Activated T-cell treated with anti-CD3 and anti-CD28 coated beads, Interleukin-2, amount 50 U/mL, for 72 hours (primary cell): ENCODE measurements around the gene MYG1. TPM values are rescaled to one million over a fixed set of nuclear protein-coding genes. Genes with fewer than 3 reads are reported as not detected.

ENCODE experiments used
- ATAC-seq, 2 donors: fragments of 150-1000 bp; cut with Tn5 transposase; replicated peaks in 1 of 2; 2 replicates each; pipeline ENCODE4 v1.10.0; 2021; ENCODE audit warnings: moderate library complexity in 2 of 2, mild to moderate bottlenecking in 1 of 2
- DNase-seq, 2 donors: peaks; one replicate each; pipeline ENCODE4 v3.0.0; 2021 to 2022; ENCODE audit warnings: mixed read lengths in 1 of 2
- H3K27ac Mint-ChIP-seq: one replicate; pipeline ENCODE4 v1.8.0; 2022; ENCODE audit warnings: mild to moderate bottlenecking, moderate library complexity, mixed read lengths
- H3K27me3 Mint-ChIP-seq: one replicate; pipeline ENCODE4 v1.8.0; 2022; ENCODE audit warnings: low read depth, mixed read lengths
- H3K36me3 Mint-ChIP-seq, 2 donors: one replicate each; pipeline ENCODE4 v1.8.0; 2022; ENCODE audit warnings: mixed read lengths in 2 of 2, mild to moderate bottlenecking in 1 of 2; ENCODE audit not compliant: insufficient read depth in 2 of 2
- H3K4me1 Mint-ChIP-seq: one replicate; pipeline ENCODE4 v1.8.0; 2022; ENCODE audit warnings: low read depth, mixed read lengths
- H3K4me3 Mint-ChIP-seq, 2 donors: one replicate each; pipeline ENCODE4 v1.8.0; 2022; ENCODE audit warnings: mild to moderate bottlenecking in 2 of 2, mixed read lengths in 2 of 2, moderate library complexity in 2 of 2
- H3K9me3 Mint-ChIP-seq, 2 donors: one replicate each; pipeline ENCODE4 v1.8.0; 2022; ENCODE audit warnings: mixed read lengths in 2 of 2
- total RNA-seq, 2 donors: library from RNA; stranded (reverse); gene quantifications; one replicate each; pipeline ENCODE4 v1.2.3, GENCODE V29; 2022

The MYG1 gene
- total RNA-seq, 2 donors from 2014 or later = 83.5 to 89.9 TPM

DNA sequence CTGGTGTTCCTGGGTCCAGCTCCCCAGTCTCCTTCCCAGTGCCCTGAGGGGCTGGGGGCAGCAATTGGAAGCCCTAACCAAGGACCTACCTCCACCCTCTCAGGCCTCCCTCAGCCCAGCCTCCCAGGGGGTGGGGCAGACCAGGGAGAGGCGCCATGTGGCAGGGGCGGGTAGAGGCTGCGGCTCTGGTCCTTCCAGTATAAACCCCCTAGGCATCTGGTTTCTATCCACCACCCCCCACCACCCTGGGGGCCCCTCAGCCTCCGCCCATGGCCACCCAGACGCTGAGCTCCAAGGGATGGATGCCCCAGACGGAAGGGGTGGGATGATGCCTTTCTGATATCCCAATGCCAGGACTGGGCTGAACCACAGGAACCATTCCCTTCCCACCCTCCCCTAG lies 39.4 kb downstream of the MYG1 start:
- Mint-ChIP-seq H3K4me3 (no peak overlapping the region), H3K9me3 (no peaks in the 10 kb centered on the region), H3K27ac (no peak overlapping the region), H3K27me3 (peaks cover 41% of the 10 kb centered on the region), H3K36me3 (no peaks in the 10 kb centered on the region), H3K4me1 (peaks cover 22% of the 10 kb centered on the region)
- DNase-seq (no peak), ATAC-seq (no peak)

DNA sequence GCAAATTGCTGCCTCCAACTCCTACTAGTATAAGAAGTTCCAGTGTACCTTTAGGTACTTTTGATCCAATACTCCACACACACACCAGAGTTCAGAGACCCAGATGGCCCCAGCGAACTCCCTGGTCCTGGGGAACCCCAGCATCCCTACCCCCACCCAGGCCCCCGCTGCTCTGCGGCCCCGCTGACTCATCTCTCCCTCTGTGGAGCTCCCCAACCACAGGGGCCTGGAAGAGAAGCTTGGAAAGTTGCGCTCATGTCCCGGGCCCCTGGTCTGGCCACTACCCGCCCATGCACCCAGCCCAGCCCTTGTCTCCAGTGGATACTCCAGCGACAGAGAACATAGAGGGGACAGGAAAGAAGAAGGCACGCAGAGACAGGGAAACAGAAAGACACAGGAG lies 40.9 kb downstream of the MYG1 start:
- Mint-ChIP-seq H3K27me3 (peaks cover 32% of the 10 kb centered on the region), H3K9me3 (no peaks in the 10 kb centered on the region), H3K4me3 (no peak overlapping the region), H3K4me1 (peaks cover 28% of the 10 kb centered on the region), H3K27ac (no peak overlapping the region), H3K36me3 (no peaks in the 10 kb centered on the region)
- no peak for ATAC-seq
- peak in 1 of 2 donors; percentile 16 for DNase-seq

DNA sequence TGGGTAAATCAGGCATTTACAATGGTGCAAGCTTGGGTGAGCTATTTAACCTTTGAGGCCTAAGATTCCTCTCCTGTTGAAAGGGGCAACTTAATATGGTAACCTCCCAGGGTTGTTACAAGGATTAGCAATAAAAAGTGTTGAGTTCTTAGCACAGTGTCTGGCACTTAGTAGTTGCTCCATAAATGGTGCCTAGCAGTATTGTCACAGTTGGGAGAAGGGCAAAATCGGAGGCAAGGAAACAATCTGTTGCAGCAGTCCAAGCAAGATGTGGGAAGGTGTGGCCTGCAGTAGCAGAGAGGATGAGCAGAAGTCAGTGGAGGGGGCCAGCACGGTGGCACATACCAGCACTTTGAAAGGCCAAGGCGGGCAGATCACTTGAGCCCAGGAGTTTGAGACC lies 44.0 kb downstream of the MYG1 start:
- Mint-ChIP-seq H3K9me3 (no peaks in the 10 kb centered on the region), H3K4me3 (peak overlapping the region; percentile 19 to 46)

DNA sequence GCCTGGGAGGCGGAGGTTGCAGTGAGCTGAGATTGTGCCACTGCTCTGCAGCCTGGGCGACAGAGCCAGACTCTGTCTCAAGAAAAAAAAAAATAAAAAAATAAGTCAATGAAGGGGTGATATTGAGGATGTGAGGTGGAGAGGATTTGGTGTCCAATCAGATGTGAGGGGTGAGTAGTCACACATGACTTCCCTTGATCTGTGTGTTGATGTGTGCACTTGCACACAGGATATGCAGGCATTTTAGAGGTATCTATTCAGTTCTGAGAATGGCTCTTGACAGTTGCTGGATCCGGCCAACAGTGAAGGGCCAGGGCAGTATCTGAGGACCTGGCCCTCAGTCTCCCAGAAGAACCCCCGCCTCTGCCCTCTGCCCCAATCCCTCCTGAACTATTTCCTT lies 44.5 kb downstream of the MYG1 start:
- Mint-ChIP-seq H3K4me1 (peaks cover 24% of the 10 kb centered on the region), H3K4me3 (peak overlapping the region; percentile 70 to 82), H3K36me3 (no peaks in the 10 kb centered on the region), H3K9me3 (no peaks in the 10 kb centered on the region), H3K27ac (peak overlapping the region; percentile 71), H3K27me3 (no peaks in the 10 kb centered on the region)
- DNase-seq (no peak), ATAC-seq (no peak)

More for the DNA sequence above, 44.0 kb downstream of the MYG1 start:
- Mint-ChIP-seq H3K27me3 (peaks cover 2% of the 10 kb centered on the region), H3K36me3 (no peaks in the 10 kb centered on the region), H3K4me1 (peaks cover 24% of the 10 kb centered on the region), H3K27ac (no peak overlapping the region)
- DNase-seq (no peak), ATAC-seq (no peak)

DNA sequence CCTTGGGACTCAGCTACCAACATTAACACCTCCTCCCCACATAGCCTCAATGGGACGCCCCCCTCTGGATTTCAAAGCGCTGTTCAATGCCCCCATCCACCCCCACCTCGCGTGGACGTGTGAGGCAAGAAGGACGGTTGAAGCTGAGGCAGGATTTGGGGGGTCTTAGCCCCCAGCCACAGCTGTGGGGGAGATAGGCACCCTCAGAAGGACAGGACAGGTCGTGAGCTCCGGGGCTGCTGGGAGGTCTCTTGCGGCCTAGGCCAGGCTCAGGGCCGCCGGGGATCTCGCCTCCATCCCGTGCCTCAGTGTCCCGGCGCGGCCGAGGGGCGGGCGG lies 45.0 kb downstream of the MYG1 start:
- DNase-seq (no peak), ATAC-seq (no peak)
- H3K4me1 Mint-ChIP-seq = peaks cover 24% of the 10 kb centered on the region
- H3K4me3 Mint-ChIP-seq = peak overlapping the region; percentile 70 to 82
- no peaks in the 10 kb centered on the region for H3K27me3 Mint-ChIP-seq
- H3K36me3 Mint-ChIP-seq = no peaks in the 10 kb centered on the region
- H3K27ac Mint-ChIP-seq = peak overlapping the region; percentile 71
- no peaks in the 10 kb centered on the region for H3K9me3 Mint-ChIP-seq

DNA sequence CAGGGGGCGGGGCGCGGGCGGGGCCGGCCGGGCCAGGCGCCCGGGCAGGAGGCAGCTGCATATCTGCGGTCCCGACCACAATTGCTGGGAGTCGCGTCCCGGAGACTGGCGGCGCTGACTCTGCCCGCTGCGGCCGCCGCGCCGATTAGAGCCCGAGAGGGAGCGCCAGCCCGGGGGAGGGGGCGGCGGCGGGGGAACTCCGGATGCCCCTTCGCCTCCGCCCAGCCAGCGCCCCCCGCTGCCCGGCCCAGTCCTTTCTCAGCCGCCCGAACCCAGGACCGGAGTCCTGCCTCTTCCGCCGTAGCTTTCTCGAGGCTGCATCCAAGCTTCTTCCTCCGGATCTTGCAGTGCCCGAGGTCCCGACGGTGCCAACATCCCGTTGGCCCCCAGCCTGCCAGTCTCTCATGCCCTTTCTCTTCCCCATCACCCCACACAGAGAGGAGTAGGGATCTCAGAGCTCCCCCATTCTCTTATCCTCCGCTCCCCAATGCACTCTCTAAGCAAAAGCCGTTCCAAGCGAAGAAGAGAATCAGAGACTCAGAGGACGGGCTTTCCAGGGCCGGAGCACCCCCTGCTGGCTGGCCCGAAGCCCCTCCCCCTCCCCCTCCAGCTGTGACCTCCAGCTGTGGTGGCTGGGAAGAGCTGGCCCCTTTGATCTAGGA lies 45.5 kb downstream of the MYG1 start:
- DNase-seq (peak; percentile 64 to 81), ATAC-seq (peak; percentile 78 to 87)
- H3K36me3 Mint-ChIP-seq = no peaks in the 10 kb centered on the region
- H3K9me3 Mint-ChIP-seq = no peaks in the 10 kb centered on the region
- H3K27ac Mint-ChIP-seq = peak overlapping the region; percentile 25
- H3K27me3 Mint-ChIP-seq = no peaks in the 10 kb centered on the region
- H3K4me1 Mint-ChIP-seq = peaks cover 24% of the 10 kb centered on the region
- H3K4me3 Mint-ChIP-seq = peak overlapping the region; percentile 89 to 97

DNA sequence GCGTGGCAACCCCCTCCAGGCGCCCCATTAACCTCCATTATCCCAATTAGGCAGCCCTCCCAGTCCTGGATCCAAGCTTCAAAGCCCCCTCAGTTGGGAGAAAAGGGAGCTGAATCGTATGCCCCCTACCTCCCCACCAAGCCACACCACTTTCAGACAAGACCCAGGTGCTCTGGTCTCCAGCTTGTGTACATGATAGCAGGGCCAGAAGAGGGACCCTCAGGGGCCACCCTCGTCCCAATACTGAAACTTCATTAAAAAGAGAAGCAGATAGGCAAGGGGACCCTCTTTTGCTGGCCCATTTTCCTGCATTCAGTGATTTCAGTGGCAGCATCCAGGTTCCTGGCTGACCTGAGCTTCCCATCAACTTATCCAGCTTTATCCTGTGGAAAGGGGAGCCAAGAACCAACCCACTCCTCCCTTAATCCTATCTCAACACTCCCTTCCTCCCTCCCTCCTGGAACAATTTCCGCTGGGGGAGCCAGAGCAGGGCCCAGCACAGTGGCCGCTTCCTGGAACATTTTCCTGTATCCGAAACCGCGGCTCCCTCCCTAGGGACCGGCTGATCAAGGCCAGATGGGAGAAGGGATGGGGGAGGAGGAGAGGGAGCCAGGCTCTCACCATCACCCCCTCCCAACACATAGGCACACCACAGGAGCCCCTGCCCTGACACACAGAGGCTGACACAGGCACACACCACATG lies 46.1 kb downstream of the MYG1 start:
- DNase-seq (no peak), ATAC-seq (peak; percentile 3 to 12)
- no peak overlapping the region for H3K27ac Mint-ChIP-seq
- H3K9me3 Mint-ChIP-seq = no peaks in the 10 kb centered on the region
- H3K4me1 Mint-ChIP-seq = peaks cover 17% of the 10 kb centered on the region
- peak overlapping the region; percentile 89 to 97 for H3K4me3 Mint-ChIP-seq
- no peaks in the 10 kb centered on the region for H3K36me3 Mint-ChIP-seq
- H3K27me3 Mint-ChIP-seq = no peaks in the 10 kb centered on the region

DNA sequence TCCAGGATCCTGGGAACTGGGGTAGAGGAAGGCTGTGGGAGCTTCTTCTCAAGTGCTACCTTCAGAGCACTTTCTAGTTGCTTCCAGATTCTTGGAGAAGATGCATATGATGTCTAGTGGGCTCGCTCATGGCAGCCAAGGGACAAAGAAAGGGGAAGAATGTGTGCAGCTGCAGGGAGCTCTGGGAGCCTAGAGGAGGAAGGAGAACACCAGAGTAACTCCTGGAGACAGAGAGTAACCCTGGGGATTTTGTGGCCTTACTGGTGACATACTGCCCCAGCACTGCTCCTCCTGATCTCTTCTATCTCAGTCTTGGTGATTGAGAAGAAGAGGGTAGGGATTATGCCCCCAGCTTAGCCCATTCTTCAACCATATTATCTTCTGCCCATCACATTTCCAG lies 47.0 kb downstream of the MYG1 start:
- peaks cover 14% of the 10 kb centered on the region for H3K4me1 Mint-ChIP-seq
- H3K27ac Mint-ChIP-seq = no peak overlapping the region
- no peaks in the 10 kb centered on the region for H3K27me3 Mint-ChIP-seq
- no peak overlapping the region for H3K4me3 Mint-ChIP-seq
- ATAC-seq (no peak), DNase-seq (no peak)
- H3K9me3 Mint-ChIP-seq = no peaks in the 10 kb centered on the region
- H3K36me3 Mint-ChIP-seq = no peaks in the 10 kb centered on the region

DNA sequence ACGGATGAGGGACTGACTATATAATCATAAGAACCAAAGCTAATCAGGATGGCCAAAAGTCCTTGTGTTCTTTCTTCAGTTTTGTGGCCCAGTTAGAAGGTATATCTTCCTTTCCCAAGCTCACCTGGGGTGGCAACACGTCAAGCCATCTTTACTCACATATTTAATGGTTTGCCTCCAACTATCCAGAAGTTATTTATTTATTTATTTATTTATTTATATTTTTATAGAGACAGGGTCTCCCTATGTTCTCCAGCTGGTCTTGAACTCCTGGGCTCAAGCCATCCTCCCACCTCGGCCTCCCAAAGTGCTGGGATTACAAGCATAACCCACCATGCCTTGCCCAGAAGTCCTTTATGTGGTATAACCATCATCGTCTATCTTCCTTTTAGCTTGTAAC lies 48.4 kb downstream of the MYG1 start:
- Mint-ChIP-seq H3K27me3 (no peaks in the 10 kb centered on the region), H3K36me3 (no peaks in the 10 kb centered on the region), H3K9me3 (no peaks in the 10 kb centered on the region), H3K4me1 (peaks cover 21% of the 10 kb centered on the region), H3K4me3 (no peak overlapping the region), H3K27ac (no peak overlapping the region)
- no peak for ATAC-seq
- no peak for DNase-seq

DNA sequence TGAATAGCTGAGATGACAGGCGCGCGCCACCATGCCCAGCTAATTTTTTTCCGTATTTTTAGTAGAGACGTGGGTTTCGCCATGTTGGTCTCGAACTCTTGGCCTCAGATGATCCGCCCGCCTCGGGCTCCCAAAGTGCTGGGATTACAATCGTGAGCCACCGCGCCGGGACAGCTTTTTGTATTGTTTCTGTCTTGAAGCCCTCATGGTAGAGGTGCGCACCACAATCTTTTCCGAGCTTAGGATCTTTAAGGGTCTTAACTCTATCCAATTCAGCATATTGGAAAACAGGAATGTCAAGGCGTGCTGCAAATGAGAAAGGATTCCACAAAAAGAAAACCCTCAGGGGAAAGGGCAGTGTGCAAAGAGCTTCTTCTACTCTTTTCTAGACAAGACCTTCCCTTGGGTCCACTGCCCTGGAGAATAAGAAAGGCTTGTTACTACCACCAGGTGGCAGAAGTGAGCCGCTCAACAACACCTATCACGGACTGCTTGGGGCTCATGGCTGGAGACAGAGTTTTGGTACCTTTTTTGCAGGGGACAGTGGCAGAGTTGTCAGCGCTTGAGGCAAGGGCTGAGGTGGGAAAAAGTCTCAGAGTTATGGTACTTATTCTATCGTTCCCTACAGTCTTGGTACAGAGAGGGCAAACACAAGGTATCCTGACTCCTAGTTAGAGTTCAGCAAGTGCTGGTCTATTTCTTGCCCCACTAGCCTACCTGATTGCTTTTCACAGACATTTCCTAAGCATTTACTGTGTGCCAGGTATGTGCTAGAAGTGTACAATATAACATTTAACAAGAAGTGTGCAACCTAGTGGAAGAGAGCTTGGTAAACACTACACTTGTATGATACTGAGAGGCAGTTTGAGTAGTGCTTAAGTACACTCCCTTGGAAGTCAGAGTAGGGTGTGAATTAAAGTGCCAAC lies 53.1 kb downstream of the MYG1 start:
- Mint-ChIP-seq H3K36me3 (no peaks in the 10 kb centered on the region), H3K27me3 (no peaks in the 10 kb centered on the region), H3K27ac (peak overlapping the region; percentile 2), H3K4me1 (peaks cover 10% of the 10 kb centered on the region), H3K4me3 (no peak overlapping the region), H3K9me3 (no peaks in the 10 kb centered on the region)
- DNase-seq (peak; percentile 83 to 85), ATAC-seq (peak; percentile 100)

DNA sequence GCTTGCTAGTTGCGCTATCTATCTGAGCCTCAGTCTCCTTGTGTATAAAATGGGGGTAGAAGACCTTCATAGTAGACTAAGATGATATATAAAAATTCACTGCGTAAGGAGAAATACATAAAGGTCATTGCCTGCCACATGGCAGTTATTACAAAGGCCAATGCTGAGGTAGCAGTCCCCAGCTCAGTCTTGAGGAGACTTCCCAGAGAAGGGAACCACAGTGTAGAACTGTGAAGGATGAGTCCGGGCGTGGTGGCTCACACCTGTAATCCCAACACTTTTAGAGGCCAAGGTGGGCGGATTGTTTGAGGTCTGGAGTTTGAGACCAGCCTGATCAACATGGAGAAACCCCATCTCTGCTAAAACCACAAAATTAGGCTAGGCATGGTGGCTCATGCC lies 53.8 kb downstream of the MYG1 start:
- Mint-ChIP-seq H3K27ac (no peak overlapping the region), H3K36me3 (no peaks in the 10 kb centered on the region), H3K4me3 (no peak overlapping the region), H3K9me3 (no peaks in the 10 kb centered on the region), H3K27me3 (no peaks in the 10 kb centered on the region), H3K4me1 (peaks cover 10% of the 10 kb centered on the region)
- DNase-seq = no peak
- no peak for ATAC-seq

DNA sequence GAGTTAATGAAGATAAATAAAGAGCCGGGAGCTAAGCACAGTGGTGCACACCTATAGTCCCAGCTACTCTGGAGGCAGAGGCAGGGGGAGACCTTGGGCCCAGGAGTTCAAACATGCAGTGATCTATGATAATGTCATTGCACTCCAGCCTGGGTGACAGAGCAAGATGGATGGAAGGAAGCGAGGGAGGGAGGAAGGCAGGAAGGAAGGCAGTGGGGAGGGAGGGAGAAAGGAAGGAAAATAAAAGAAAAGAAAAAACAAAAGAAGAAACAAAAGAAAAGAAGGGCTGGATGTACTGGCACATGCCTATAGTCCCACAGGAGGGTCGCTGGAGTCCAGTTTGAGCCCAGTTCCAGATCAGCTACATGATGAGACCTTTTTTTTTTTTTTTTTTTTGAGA lies 55.6 kb downstream of the MYG1 start:
- Mint-ChIP-seq H3K27ac (no peak overlapping the region), H3K36me3 (no peaks in the 10 kb centered on the region), H3K4me1 (peaks cover 10% of the 10 kb centered on the region), H3K27me3 (no peaks in the 10 kb centered on the region), H3K9me3 (no peaks in the 10 kb centered on the region), H3K4me3 (no peak overlapping the region)
- ATAC-seq (no peak), DNase-seq (no peak)
